ENCODE data around the gene MEF2D. TPM values are rescaled to one million over a fixed set of nuclear protein-coding genes. Genes with fewer than 3 reads are reported as not detected.

MEF2D gene
- total and polyA plus RNA-seq, 2 donors (not counting 1 experiment from before 2014, with no cell fraction given) = 65.6 to 128 TPM

GRCh38 chr1:156468693-156469345 is 31.8 kb downstream of the MEF2D start:
- H3K9me3 ChIP-seq (ENCODE audit: control extremely low read depth in 1 of 3, control insufficient read depth in 2 of 3, insufficient read depth in 1 of 3, low read length in 2 of 3) = no peaks in the 10 kb centered on the region
- no peak overlapping the region for H3K4me2 ChIP-seq (replicated peaks; ENCODE audit: low read depth, low read length, poor library complexity, severe bottlenecking)
- no peak overlapping the region for H3K9ac ChIP-seq (ENCODE audit: low read length)
- H3K27ac Mint-ChIP-seq = no peak overlapping the region
- no peaks in the 10 kb centered on the region for H3K9me3 Mint-ChIP-seq (ENCODE audit: insufficient read depth)
- intact Hi-C loops (cut with micrococcal nuclease) = no loop called here
- no peak overlapping the region for H2AFZ ChIP-seq (ENCODE audit: insufficient read depth, low read depth, low read length, poor library complexity, severe bottlenecking)
- H3K4me3 Mint-ChIP-seq = no peak overlapping the region
- CTCF ChIA-PET = interaction anchor here (0.9 to 2.9 kb wide), 4 partner anchors 12 to 140 kb away, joined by 3 to 8 read pairs (median 4); no protein-coding TSS in a partner anchor
- peaks cover 73% of the 10 kb centered on the region for H4K20me1 ChIP-seq (ENCODE audit: control insufficient read depth, insufficient read depth, low read length, poor library complexity, severe bottlenecking)
- TF ChIP-seq, protein P1, sequence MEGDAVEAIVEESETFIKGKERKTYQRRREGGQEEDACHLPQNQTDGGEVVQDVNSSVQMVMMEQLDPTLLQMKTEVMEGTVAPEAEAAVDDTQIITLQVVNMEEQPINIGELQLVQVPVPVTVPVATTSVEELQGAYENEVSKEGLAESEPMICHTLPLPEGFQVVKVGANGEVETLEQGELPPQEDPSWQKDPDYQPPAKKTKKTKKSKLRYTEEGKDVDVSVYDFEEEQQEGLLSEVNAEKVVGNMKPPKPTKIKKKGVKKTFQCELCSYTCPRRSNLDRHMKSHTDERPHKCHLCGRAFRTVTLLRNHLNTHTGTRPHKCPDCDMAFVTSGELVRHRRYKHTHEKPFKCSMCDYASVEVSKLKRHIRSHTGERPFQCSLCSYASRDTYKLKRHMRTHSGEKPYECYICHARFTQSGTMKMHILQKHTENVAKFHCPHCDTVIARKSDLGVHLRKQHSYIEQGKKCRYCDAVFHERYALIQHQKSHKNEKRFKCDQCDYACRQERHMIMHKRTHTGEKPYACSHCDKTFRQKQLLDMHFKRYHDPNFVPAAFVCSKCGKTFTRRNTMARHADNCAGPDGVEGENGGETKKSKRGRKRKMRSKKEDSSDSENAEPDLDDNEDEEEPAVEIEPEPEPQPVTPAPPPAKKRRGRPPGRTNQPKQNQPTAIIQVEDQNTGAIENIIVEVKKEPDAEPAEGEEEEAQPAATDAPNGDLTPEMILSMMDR (IDR thresholded peaks at IDR 0.05) = no peak
- TF ChIP-seq EZH2 (IDR thresholded peaks at IDR 0.05; ENCODE audit: borderline replicate concordance, insufficient read depth, low read depth, low read length, poor library complexity, severe bottlenecking) = no peak
- peaks cover 5% of the 10 kb centered on the region for H3K4me1 Mint-ChIP-seq
- ATAC-seq (ENCODE audit: low read depth) (no peak), DNase-seq (no peak)
- no peaks in the 10 kb centered on the region for H3K27me3 ChIP-seq (replicated peaks in 1 of 4; ENCODE audit: control extremely low read depth in 1 of 4, control insufficient read depth in 3 of 4, insufficient read depth in 4 of 4, low read length in 3 of 4)
- no peaks in the 10 kb centered on the region for H3K4me1 ChIP-seq (ENCODE audit: control insufficient read depth in 2 of 2, insufficient read depth in 2 of 2, low read length in 2 of 2)
- POLR2A ChIA-PET = interaction anchor here (0.6 kb wide), 1 partner anchor 16 kb away, joined by 9 read pairs; no protein-coding TSS in a partner anchor
- H3K4me3 ChIP-seq (ENCODE audit: control extremely low read depth in 1 of 5, extremely low read depth in 1 of 5, insufficient read depth in 1 of 5, low read depth in 2 of 5, low read length in 4 of 5) = no peak overlapping the region
- WGBS (ENCODE audit: insufficient coverage) = 94% methylated on average over 3 of the region's 6 CpGs
- no peak overlapping the region for H3K27ac ChIP-seq (ENCODE audit: low read length in 2 of 2)
- H3K36me3 ChIP-seq (replicated peaks in 1 of 2; ENCODE audit: control extremely low read depth in 1 of 2, control insufficient read depth in 1 of 2, extremely low read depth in 1 of 2, insufficient read depth in 2 of 2, low read length in 1 of 2) = peaks cover 0 to 76% of the 10 kb centered on the region in 2 experiments
- H3K79me2 ChIP-seq (ENCODE audit: control insufficient read depth, insufficient read depth, low read length) = peaks cover 2% of the 10 kb centered on the region
- H3K27me3 Mint-ChIP-seq = no peaks in the 10 kb centered on the region

GRCh38 chr1:156467906-156468305 is 32.7 kb downstream of the MEF2D start:
- 96% methylated on average over 17 of the region's 18 CpGs for WGBS (ENCODE audit: insufficient coverage)
- DNase-seq = no peak
- ATAC-seq (ENCODE audit: low read depth) = no peak
- Mint-ChIP-seq H3K27ac (no peak overlapping the region), H3K4me1 (peaks cover 8% of the 10 kb centered on the region), H3K27me3 (no peaks in the 10 kb centered on the region), H3K4me3 (no peak overlapping the region), H3K9me3 (ENCODE audit: insufficient read depth) (no peaks in the 10 kb centered on the region)
- TF ChIP-seq, protein P1 (IDR thresholded peaks at IDR 0.05) = no peak
- TF ChIP-seq EZH2 (IDR thresholded peaks at IDR 0.05; ENCODE audit: borderline replicate concordance, insufficient read depth, low read depth, low read length, poor library complexity, severe bottlenecking) = no peak
- no peak overlapping the region for H3K4me2 ChIP-seq (replicated peaks; ENCODE audit: low read depth, low read length, poor library complexity, severe bottlenecking)
- ChIA-PET POLR2A (no interaction called here), CTCF (interaction anchor here (1.6 kb wide), 1 partner anchor 82 kb away, joined by 4 read pairs; no protein-coding TSS in a partner anchor)
- H2AFZ ChIP-seq (ENCODE audit: insufficient read depth, low read depth, low read length, poor library complexity, severe bottlenecking) = no peak overlapping the region
- no peaks in the 10 kb centered on the region for H3K9me3 ChIP-seq (ENCODE audit: control extremely low read depth in 1 of 3, control insufficient read depth in 2 of 3, insufficient read depth in 1 of 3, low read length in 2 of 3)
- no peaks in the 10 kb centered on the region for H3K4me1 ChIP-seq (ENCODE audit: control insufficient read depth in 2 of 2, insufficient read depth in 2 of 2, low read length in 2 of 2)
- H3K27ac ChIP-seq (ENCODE audit: low read length in 2 of 2) = no peak overlapping the region
- H4K20me1 ChIP-seq (ENCODE audit: control insufficient read depth, insufficient read depth, low read length, poor library complexity, severe bottlenecking) = peaks cover 66% of the 10 kb centered on the region
- no peaks in the 10 kb centered on the region for H3K27me3 ChIP-seq (replicated peaks in 1 of 4; ENCODE audit: control extremely low read depth in 1 of 4, control insufficient read depth in 3 of 4, insufficient read depth in 4 of 4, low read length in 3 of 4)
- peaks cover 0 to 68% of the 10 kb centered on the region in 2 experiments for H3K36me3 ChIP-seq (replicated peaks in 1 of 2; ENCODE audit: control extremely low read depth in 1 of 2, control insufficient read depth in 1 of 2, extremely low read depth in 1 of 2, insufficient read depth in 2 of 2, low read length in 1 of 2)
- no peak overlapping the region for H3K9ac ChIP-seq (ENCODE audit: low read length)
- H3K4me3 ChIP-seq (ENCODE audit: control extremely low read depth in 1 of 5, extremely low read depth in 1 of 5, insufficient read depth in 1 of 5, low read depth in 2 of 5, low read length in 4 of 5) = no peak overlapping the region
- H3K79me2 ChIP-seq (ENCODE audit: control insufficient read depth, insufficient read depth, low read length) = no peaks in the 10 kb centered on the region
- intact Hi-C loops (cut with micrococcal nuclease) = no loop called here
